ENCODE data around the gene WASHC2C. TPM values are rescaled to one million over a fixed set of nuclear protein-coding genes. Genes with fewer than 3 reads are reported as not detected.
"Not testable (repeated sequence)": the region's sequence is repeated elsewhere in the genome, so short reads cannot be mapped to it uniquely, and the experiment has no call there.

WASHC2C gene
- total and polyA plus RNA-seq, 2 donors (not counting 1 experiment from before 2014, with no cell fraction given), result 57.5 to 64.1 TPM

DNA sequence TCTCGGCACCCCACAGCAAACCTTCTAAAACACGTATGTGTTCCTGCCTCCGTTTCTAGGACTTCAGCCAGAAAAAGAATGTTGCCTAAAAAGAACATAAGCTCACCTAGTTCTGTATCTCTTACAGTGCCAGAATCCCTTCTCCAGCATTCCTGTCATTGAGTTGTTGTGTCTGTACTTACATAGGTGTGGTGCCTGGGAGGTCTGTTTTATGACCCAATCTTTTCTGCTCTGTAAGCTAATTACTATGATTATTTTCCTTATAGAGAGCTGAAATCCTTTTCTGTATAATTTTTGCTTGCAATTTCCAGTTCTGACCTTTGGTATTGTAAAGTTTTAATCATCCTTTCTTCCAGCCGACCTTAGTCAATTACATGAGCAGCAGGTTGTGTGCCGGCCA is 28.0 kb downstream of the WASHC2C start:
- not testable (repeated sequence) for H4K20me1 ChIP-seq (ENCODE audit: control insufficient read depth, extremely low read depth, insufficient read depth, low read length); H3K4me3 ChIP-seq (replicated peaks in 1 of 4; ENCODE audit: control extremely low read depth in 1 of 4, insufficient read depth in 1 of 4, low read depth in 3 of 4, low read length in 4 of 4); H3K9ac ChIP-seq (ENCODE audit: insufficient read depth, low read length); H3K79me2 ChIP-seq (ENCODE audit: control insufficient read depth, insufficient read depth, low read length); H3K4me1 ChIP-seq (ENCODE audit: control insufficient read depth, extremely low read depth, insufficient read depth, low read length); H3K9me3 ChIP-seq (ENCODE audit: control insufficient read depth, insufficient read depth, low read depth, low read length); H3K36me3 ChIP-seq (ENCODE audit: control insufficient read depth, insufficient read depth, low read length); H3K4me2 ChIP-seq (ENCODE audit: extremely low read depth, insufficient read depth, low read length); H2AFZ ChIP-seq (ENCODE audit: low read length); H3K27me3 ChIP-seq (ENCODE audit: control insufficient read depth, insufficient read depth, low read length); DNase-seq (ENCODE audit: low read depth in 2 of 2); H3K27ac ChIP-seq (ENCODE audit: insufficient read depth, low read length)

DNA sequence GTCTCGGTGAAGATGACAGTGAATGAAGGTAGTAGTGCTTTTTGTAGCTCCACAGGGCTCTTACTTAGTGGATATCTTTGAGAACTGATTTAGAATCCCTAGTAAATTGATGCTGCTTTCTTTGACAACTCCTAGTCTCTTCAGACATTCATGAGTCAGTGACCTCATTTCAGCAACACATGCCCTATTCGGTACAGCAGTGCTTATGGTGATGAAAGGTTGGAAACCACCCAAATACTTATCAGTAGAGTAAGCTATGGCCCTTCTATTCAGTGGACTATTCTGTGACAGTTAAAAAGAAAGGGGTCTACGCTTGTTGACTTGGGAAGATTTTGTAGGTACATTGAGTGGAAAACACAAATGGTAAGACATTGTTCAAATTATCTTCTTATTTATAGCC is 29.0 kb downstream of the WASHC2C start:
- not testable (repeated sequence) for H3K9ac ChIP-seq (ENCODE audit: insufficient read depth, low read length); DNase-seq (ENCODE audit: low read depth in 2 of 2); H3K79me2 ChIP-seq (ENCODE audit: control insufficient read depth, insufficient read depth, low read length); H3K27me3 ChIP-seq (ENCODE audit: control insufficient read depth, insufficient read depth, low read length); H3K9me3 ChIP-seq (ENCODE audit: control insufficient read depth, insufficient read depth, low read depth, low read length); H2AFZ ChIP-seq (ENCODE audit: low read length); H3K36me3 ChIP-seq (ENCODE audit: control insufficient read depth, insufficient read depth, low read length); H4K20me1 ChIP-seq (ENCODE audit: control insufficient read depth, extremely low read depth, insufficient read depth, low read length); H3K27ac ChIP-seq (ENCODE audit: insufficient read depth, low read length); H3K4me2 ChIP-seq (ENCODE audit: extremely low read depth, insufficient read depth, low read length); H3K4me1 ChIP-seq (ENCODE audit: control insufficient read depth, extremely low read depth, insufficient read depth, low read length); H3K4me3 ChIP-seq (replicated peaks in 1 of 4; ENCODE audit: control extremely low read depth in 1 of 4, insufficient read depth in 1 of 4, low read depth in 3 of 4, low read length in 4 of 4)

DNA sequence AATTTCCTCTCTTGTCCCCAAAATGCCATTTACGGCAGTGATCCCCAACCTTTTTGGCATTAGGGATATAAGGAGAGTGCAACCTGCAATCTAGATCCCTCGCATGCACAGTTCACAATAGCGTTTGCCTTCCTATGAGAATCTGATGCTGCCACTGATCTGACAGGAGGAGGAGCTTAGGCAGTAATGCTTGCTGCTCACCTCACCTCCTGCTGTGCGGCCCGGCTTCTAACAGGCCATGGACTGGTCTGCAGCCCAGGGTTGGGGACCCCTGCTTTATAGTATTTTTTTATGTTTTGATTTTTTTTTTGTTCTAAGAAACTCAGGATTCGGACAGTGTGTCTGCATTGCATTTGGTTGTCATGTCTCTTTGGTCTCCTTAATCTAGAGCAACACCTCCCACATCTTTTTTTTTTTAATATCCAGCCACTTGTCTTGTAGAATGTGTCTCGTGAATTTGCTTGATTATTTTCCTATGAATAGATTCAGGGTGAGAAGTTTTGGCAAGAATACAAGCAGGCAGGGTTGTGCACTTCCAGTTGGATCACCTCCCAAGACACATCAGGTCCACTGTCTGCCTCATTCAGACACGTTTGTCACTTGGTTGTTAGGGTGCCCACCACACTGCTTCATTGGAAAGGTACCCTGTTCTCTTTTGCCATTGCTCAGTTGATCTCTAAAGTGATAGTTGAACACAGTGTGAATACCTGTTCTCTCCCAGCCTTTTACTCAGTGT is 30.8 kb downstream of the WASHC2C start:
- H3K27me3 ChIP-seq (ENCODE audit: control insufficient read depth, insufficient read depth, low read length); H2AFZ ChIP-seq (ENCODE audit: low read length); H3K27ac ChIP-seq (ENCODE audit: insufficient read depth, low read length); DNase-seq (ENCODE audit: low read depth in 2 of 2); H3K4me2 ChIP-seq (ENCODE audit: extremely low read depth, insufficient read depth, low read length); H3K9me3 ChIP-seq (ENCODE audit: control insufficient read depth, insufficient read depth, low read depth, low read length); H3K79me2 ChIP-seq (ENCODE audit: control insufficient read depth, insufficient read depth, low read length); H3K36me3 ChIP-seq (ENCODE audit: control insufficient read depth, insufficient read depth, low read length); H3K4me3 ChIP-seq (replicated peaks in 1 of 4; ENCODE audit: control extremely low read depth in 1 of 4, insufficient read depth in 1 of 4, low read depth in 3 of 4, low read length in 4 of 4); H4K20me1 ChIP-seq (ENCODE audit: control insufficient read depth, extremely low read depth, insufficient read depth, low read length); H3K9ac ChIP-seq (ENCODE audit: insufficient read depth, low read length); H3K4me1 ChIP-seq (ENCODE audit: control insufficient read depth, extremely low read depth, insufficient read depth, low read length): not testable (repeated sequence)

GRCh38 chr10:45761622-45762021 is 34.6 kb downstream of the WASHC2C start:
- not testable (repeated sequence) for H2AFZ ChIP-seq (ENCODE audit: low read length); H3K4me1 ChIP-seq (ENCODE audit: control insufficient read depth, extremely low read depth, insufficient read depth, low read length); H3K9ac ChIP-seq (ENCODE audit: insufficient read depth, low read length); H3K79me2 ChIP-seq (ENCODE audit: control insufficient read depth, insufficient read depth, low read length); H3K4me2 ChIP-seq (ENCODE audit: extremely low read depth, insufficient read depth, low read length); H3K9me3 ChIP-seq (ENCODE audit: control insufficient read depth, insufficient read depth, low read depth, low read length); H3K4me3 ChIP-seq (replicated peaks in 1 of 4; ENCODE audit: control extremely low read depth in 1 of 4, insufficient read depth in 1 of 4, low read depth in 3 of 4, low read length in 4 of 4); H3K27ac ChIP-seq (ENCODE audit: insufficient read depth, low read length); H3K27me3 ChIP-seq (ENCODE audit: control insufficient read depth, insufficient read depth, low read length); DNase-seq (ENCODE audit: low read depth in 2 of 2); H3K36me3 ChIP-seq (ENCODE audit: control insufficient read depth, insufficient read depth, low read length); H4K20me1 ChIP-seq (ENCODE audit: control insufficient read depth, extremely low read depth, insufficient read depth, low read length)

DNA sequence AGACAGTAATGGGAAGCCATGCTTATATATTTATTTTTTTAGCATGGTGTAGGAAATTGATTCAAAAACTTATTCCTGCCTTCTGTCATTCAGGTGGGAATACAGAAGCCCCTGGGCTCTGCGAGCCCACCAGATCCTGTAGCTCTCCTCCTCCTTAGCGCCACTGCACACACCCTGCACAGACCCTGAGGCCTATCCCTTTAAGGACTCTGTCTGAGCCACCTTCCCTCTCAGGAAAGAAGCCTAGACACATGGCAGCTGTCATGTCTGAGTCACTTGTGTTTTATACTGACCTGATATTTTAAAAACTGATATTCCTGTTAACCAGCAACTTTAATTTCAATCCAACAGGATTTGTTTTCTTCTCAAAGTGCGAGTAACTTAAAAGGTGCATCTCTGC is 36.0 kb downstream of the WASHC2C start:
- H3K4me2 ChIP-seq (ENCODE audit: extremely low read depth, insufficient read depth, low read length); H3K79me2 ChIP-seq (ENCODE audit: control insufficient read depth, insufficient read depth, low read length); H3K4me3 ChIP-seq (replicated peaks in 1 of 4; ENCODE audit: control extremely low read depth in 1 of 4, insufficient read depth in 1 of 4, low read depth in 3 of 4, low read length in 4 of 4); H4K20me1 ChIP-seq (ENCODE audit: control insufficient read depth, extremely low read depth, insufficient read depth, low read length); DNase-seq (ENCODE audit: low read depth in 2 of 2); H3K9me3 ChIP-seq (ENCODE audit: control insufficient read depth, insufficient read depth, low read depth, low read length); H2AFZ ChIP-seq (ENCODE audit: low read length); H3K9ac ChIP-seq (ENCODE audit: insufficient read depth, low read length); H3K36me3 ChIP-seq (ENCODE audit: control insufficient read depth, insufficient read depth, low read length); H3K27ac ChIP-seq (ENCODE audit: insufficient read depth, low read length); H3K4me1 ChIP-seq (ENCODE audit: control insufficient read depth, extremely low read depth, insufficient read depth, low read length); H3K27me3 ChIP-seq (ENCODE audit: control insufficient read depth, insufficient read depth, low read length): not testable (repeated sequence)

DNA sequence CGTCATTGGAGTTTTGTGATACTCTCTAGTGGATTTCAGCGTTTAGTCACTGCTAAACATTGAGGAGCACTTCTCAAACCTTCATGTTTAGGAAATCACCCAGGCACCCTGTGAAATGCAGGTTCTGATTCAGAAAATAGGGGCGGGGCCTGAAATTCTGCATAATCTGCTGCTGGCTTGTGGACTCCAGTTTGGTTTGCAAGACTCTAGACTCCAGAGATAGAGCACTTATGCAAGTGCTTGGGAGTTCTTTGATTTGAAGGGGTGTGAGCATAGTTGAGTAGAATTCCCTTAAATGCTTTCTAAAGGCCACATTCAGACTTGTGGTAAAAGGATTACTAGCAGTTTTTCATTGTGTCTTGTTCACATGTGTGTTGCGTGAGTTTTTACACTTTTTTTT is 41.3 kb downstream of the WASHC2C start:
- H3K27me3 ChIP-seq (ENCODE audit: control insufficient read depth, insufficient read depth, low read length); H4K20me1 ChIP-seq (ENCODE audit: control insufficient read depth, extremely low read depth, insufficient read depth, low read length); DNase-seq (ENCODE audit: low read depth in 2 of 2); H3K79me2 ChIP-seq (ENCODE audit: control insufficient read depth, insufficient read depth, low read length); H3K4me2 ChIP-seq (ENCODE audit: extremely low read depth, insufficient read depth, low read length); H3K4me1 ChIP-seq (ENCODE audit: control insufficient read depth, extremely low read depth, insufficient read depth, low read length); H2AFZ ChIP-seq (ENCODE audit: low read length); H3K9ac ChIP-seq (ENCODE audit: insufficient read depth, low read length); H3K4me3 ChIP-seq (replicated peaks in 1 of 4; ENCODE audit: control extremely low read depth in 1 of 4, insufficient read depth in 1 of 4, low read depth in 3 of 4, low read length in 4 of 4); H3K27ac ChIP-seq (ENCODE audit: insufficient read depth, low read length); H3K9me3 ChIP-seq (ENCODE audit: control insufficient read depth, insufficient read depth, low read depth, low read length); H3K36me3 ChIP-seq (ENCODE audit: control insufficient read depth, insufficient read depth, low read length): not testable (repeated sequence)
